ENCODE results near the gene CYTH1.

DNA sequence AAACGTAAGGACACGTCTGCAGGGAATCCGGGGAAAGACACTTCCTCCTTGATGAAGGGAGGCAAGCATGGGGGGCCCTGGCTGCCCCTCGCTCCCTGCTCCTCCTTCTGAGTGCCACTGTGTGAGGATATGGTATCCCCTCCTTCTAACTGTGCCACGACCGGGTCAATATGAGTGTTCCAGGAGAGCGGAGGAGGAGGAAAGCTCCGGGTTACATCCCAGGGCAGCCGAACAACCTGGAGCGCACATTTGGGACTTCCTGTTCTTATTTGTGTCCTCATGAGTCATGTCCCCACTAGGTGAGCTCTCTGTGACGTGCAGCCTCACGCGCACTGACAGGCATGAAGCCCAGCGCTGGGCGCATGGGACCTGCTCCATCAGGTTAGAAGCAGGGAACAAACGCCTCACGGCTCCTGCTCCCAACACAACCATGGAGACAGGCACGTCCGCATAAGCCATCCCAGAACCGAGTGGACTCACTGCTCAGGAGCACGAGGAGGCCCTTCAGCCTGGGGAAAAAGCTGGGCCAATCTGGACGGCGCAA is 112.0 kb downstream of the CYTH1 start:
- TF ChIP-seq, protein P1, sequence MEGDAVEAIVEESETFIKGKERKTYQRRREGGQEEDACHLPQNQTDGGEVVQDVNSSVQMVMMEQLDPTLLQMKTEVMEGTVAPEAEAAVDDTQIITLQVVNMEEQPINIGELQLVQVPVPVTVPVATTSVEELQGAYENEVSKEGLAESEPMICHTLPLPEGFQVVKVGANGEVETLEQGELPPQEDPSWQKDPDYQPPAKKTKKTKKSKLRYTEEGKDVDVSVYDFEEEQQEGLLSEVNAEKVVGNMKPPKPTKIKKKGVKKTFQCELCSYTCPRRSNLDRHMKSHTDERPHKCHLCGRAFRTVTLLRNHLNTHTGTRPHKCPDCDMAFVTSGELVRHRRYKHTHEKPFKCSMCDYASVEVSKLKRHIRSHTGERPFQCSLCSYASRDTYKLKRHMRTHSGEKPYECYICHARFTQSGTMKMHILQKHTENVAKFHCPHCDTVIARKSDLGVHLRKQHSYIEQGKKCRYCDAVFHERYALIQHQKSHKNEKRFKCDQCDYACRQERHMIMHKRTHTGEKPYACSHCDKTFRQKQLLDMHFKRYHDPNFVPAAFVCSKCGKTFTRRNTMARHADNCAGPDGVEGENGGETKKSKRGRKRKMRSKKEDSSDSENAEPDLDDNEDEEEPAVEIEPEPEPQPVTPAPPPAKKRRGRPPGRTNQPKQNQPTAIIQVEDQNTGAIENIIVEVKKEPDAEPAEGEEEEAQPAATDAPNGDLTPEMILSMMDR (conservative IDR thresholded peaks at IDR 0.05) = no peak
- no peak for TF ChIP-seq EZH2 (IDR thresholded peaks at IDR 0.05; ENCODE audit: low read depth)
